Sigmoid colon (tissue), 7 donors: Measurements from ENCODE around the gene CAMTA1. TPM values are rescaled to one million over a fixed set of nuclear protein-coding genes. Genes with fewer than 3 reads are reported as not detected.
"Not testable (repeated sequence)": the region's sequence is repeated elsewhere in the genome, so short reads cannot be mapped to it uniquely, and the experiment has no call there.

Source experiments
- DNase-seq: peaks from one replicate; pipeline ENCODE4 v3.0.0-alpha.2; 2019
- H3K27ac ChIP-seq, 4 donors: fragments of 200-600 bp; sonication (generic); one replicate each; pipeline ENCODE4 v1.5.1; 2016 to 2019; ENCODE audit warnings: mild to moderate bottlenecking in 1 of 4
- H3K27me3 ChIP-seq, 3 donors: fragments of 200-600 bp; sonication (generic); one replicate each; pipeline ENCODE4 v1.5.1; 2019; ENCODE audit warnings: mild to moderate bottlenecking in 1 of 3
- H3K36me3 ChIP-seq, 4 donors: fragments of 200-600 bp; sonication (generic); one replicate each; pipeline ENCODE4 v1.5.1; 2016 to 2019
- H3K4me1 ChIP-seq, 4 donors: fragments of 200-600 bp; sonication (generic); one replicate each; pipeline ENCODE4 v1.5.1; 2017 to 2019
- H3K4me3 ChIP-seq, 4 donors: fragments of 200-600 bp; sonication (generic); one replicate each; pipeline ENCODE4 v1.5.1; 2017 to 2019; ENCODE audit warnings: mild to moderate bottlenecking in 2 of 4, moderate library complexity in 1 of 4
- H3K9me3 ChIP-seq, 4 donors: fragments of 200-600 bp in 3 of 4; sonication (generic) in 3 of 4; one replicate each; pipeline versions ENCODE4 v1.5.1 to v1.6.1; 2013 to 2019
- CTCF ChIP-seq, 4 experiments: fragments of 450-650 bp in 3 of 4; fragments of 200-600 bp in 1 of 4; IDR thresholded peaks; one replicate each; pipeline ENCODE4 v1.5.1; 2016 to 2019; ENCODE audit warnings: antibody characterized with exemption in 4 of 4, mild to moderate bottlenecking in 3 of 4, moderate library complexity in 2 of 4
- EP300 ChIP-seq, 4 donors: sonication (generic); formaldehyde crosslinking; IDR thresholded peaks; one replicate each; pipeline ENCODE4 v1.6.1; 2017; ENCODE audit warnings: antibody characterized with exemption in 4 of 4
- POLR2A ChIP-seq, 2 donors: fragments of 450-650 bp; IDR thresholded peaks; one replicate each; pipeline ENCODE4 v1.6.1; 2016; ENCODE audit warnings: antibody characterized with exemption in 2 of 2, mild to moderate bottlenecking in 2 of 2, moderate library complexity in 2 of 2
- POLR2AphosphoS5 ChIP-seq, 4 donors: sonication (generic); formaldehyde crosslinking; IDR thresholded peaks; one replicate each; pipeline ENCODE4 v1.6.1; 2017; ENCODE audit warnings: antibody characterized with exemption in 4 of 4
- WGBS, 2 donors: extraction: QIAGEN DNeasy Blood & Tissue Kit; methylation state at CpG; one replicate each; pipeline ENCODE4 v1.1.7; 2013; 5-methylcytosine and 5-hydroxymethylcytosine counted together
- intact Hi-C: fragments of 100-400 bp; cut with DNase I; formaldehyde crosslinking; loops from one replicate; pipeline ENCODE4 v1.15.1; 2023
- polyA plus RNA-seq, 3 donors: library from polyadenylated mRNA; stranded (reverse); fragments of 200-250 nt; gene quantifications; one replicate each; pipeline ENCODE4 v1.2.3, GENCODE V29; 2013
- total RNA-seq, 4 donors: library from RNA; depleted of rRNA; stranded (reverse); fragments of >200 nt; gene quantifications; one replicate each; pipeline ENCODE4 v1.1.0, GENCODE V29; 2016
- donor health status: healthy with polysubstance abuse.
- donor health status: Bipolar disorder and iron deficiency.
- donor health status: healthy.

CAMTA1 gene
- total and polyA plus RNA-seq, 7 donors, result 97.9 to 196 (median 177) TPM

GRCh38 chr1:7375781-7376660, 590.8 kb downstream of the CAMTA1 start:
- intact Hi-C loops, result no loop called here
- TF ChIP-seq EP300 (IDR thresholded peaks at IDR 0.05) (no peak), POLR2A (IDR thresholded peaks at IDR 0.05) (no peak), CTCF (IDR thresholded peaks at IDR 0.05) (no peak), POLR2AphosphoS5 (IDR thresholded peaks at IDR 0.05) (no peak)
- 89 to 91% methylated on average over 9 of the region's 9 CpGs for WGBS, 2 donors
- Histone ChIP-seq H3K4me3 (no peak overlapping the region), H3K4me1 (peaks cover 0 to 29% (median 17%) of the 10 kb centered on the region in 4 donors), H3K36me3 (no peaks in the 10 kb centered on the region), H3K27ac (no peak overlapping the region), H3K9me3 (no peaks in the 10 kb centered on the region), H3K27me3 (no peaks in the 10 kb centered on the region)
- DNase-seq, result peak; percentile 38

GRCh38 chr1:7376676-7377075, 591.4 kb downstream of the CAMTA1 start:
- H3K4me3 ChIP-seq, result no peak overlapping the region
- H3K27me3 ChIP-seq, result no peaks in the 10 kb centered on the region
- TF ChIP-seq CTCF (IDR thresholded peaks at IDR 0.05) (no peak), POLR2AphosphoS5 (IDR thresholded peaks at IDR 0.05) (no peak), EP300 (IDR thresholded peaks at IDR 0.05) (no peak), POLR2A (IDR thresholded peaks at IDR 0.05) (no peak)
- DNase-seq, result no peak
- H3K4me1 ChIP-seq, result peaks cover 0 to 29% (median 17%) of the 10 kb centered on the region in 4 donors
- no peak overlapping the region for H3K27ac ChIP-seq
- H3K36me3 ChIP-seq, result no peaks in the 10 kb centered on the region
- H3K9me3 ChIP-seq, result no peaks in the 10 kb centered on the region
- WGBS, 2 donors, result 93 to 97% methylated on average over 4 of the region's 4 CpGs
- intact Hi-C loops, result no loop called here

GRCh38 chr1:7378346-7379130, 593.3 kb downstream of the CAMTA1 start:
- intact Hi-C loops, result loop anchor here (1.0 kb wide), 1 partner anchor 79 kb away; no protein-coding TSS in a partner anchor
- H3K27ac ChIP-seq, result peak overlapping the region; percentile 71 to 82 (median 74)
- no peaks in the 10 kb centered on the region for H3K36me3 ChIP-seq
- no peak overlapping the region for H3K4me3 ChIP-seq
- DNase-seq, result peak; percentile 53
- TF ChIP-seq POLR2AphosphoS5 (IDR thresholded peaks at IDR 0.05) (no peak), POLR2A (IDR thresholded peaks at IDR 0.05) (no peak), CTCF (IDR thresholded peaks at IDR 0.05) (no peak), EP300 (IDR thresholded peaks at IDR 0.05) (no peak)
- H3K9me3 ChIP-seq, result no peaks in the 10 kb centered on the region
- H3K4me1 ChIP-seq, result peaks cover 0 to 29% (median 17%) of the 10 kb centered on the region in 4 donors
- WGBS, 2 donors, result 92 to 93% methylated on average over 14 of the region's 14 CpGs
- H3K27me3 ChIP-seq, result no peaks in the 10 kb centered on the region

- H3K27ac ChIP-seq, result peak overlapping the region; percentile 71 to 82 (median 74)
Measured at GRCh38 chr1:7379441-7379971, 594.3 kb downstream of the CAMTA1 start.

GRCh38 chr1:7380068-7380467, 594.8 kb downstream of the CAMTA1 start:
- intact Hi-C loops, result loop anchor here (5.0 kb wide), 1 partner anchor 92 kb away; no protein-coding TSS in a partner anchor
- 93 to 96% methylated on average over 9 of the region's 9 CpGs for WGBS, 2 donors
- not testable (repeated sequence) for H3K4me3 ChIP-seq, H3K36me3 ChIP-seq, H3K27me3 ChIP-seq, H3K9me3 ChIP-seq
- peak overlapping the region; percentile 71 to 82 (median 74) for H3K27ac ChIP-seq
- H3K4me1 ChIP-seq, result peaks cover 0 to 29% (median 17%) of the 10 kb centered on the region in 4 donors
- peak; percentile 44 for DNase-seq

More at GRCh38 chr1:7379441-7379971, 594.3 kb downstream of the CAMTA1 start:
- peak overlapping the region in 3 of 4 donors; percentile 2 to 28 (median 9) for H3K4me3 ChIP-seq
- DNase-seq, result peak; percentile 88
- 34 to 54% methylated on average over 18 of the region's 18 CpGs for WGBS, 2 donors
- no peaks in the 10 kb centered on the region for H3K36me3 ChIP-seq
- intact Hi-C loops, result loop anchor here (1.0 kb wide), 1 partner anchor 80 kb away; no protein-coding TSS in a partner anchor
- TF ChIP-seq CTCF (IDR thresholded peaks at IDR 0.05) (no peak), POLR2A (IDR thresholded peaks at IDR 0.05) (no peak), POLR2AphosphoS5 (IDR thresholded peaks at IDR 0.05) (peak; percentile 89 to 95 (median 92)), EP300 (IDR thresholded peaks at IDR 0.05) (peak; percentile 38 to 91 (median 74))
- no peaks in the 10 kb centered on the region for H3K27me3 ChIP-seq
- no peaks in the 10 kb centered on the region for H3K9me3 ChIP-seq
- H3K4me1 ChIP-seq, result peaks cover 0 to 29% (median 17%) of the 10 kb centered on the region in 4 donors
